ENCODE data around the gene VPS35L.
"Not testable (repeated sequence)": the region's sequence is repeated elsewhere in the genome, so short reads cannot be mapped to it uniquely, and the experiment has no call there.

The VPS35L gene

DNA sequence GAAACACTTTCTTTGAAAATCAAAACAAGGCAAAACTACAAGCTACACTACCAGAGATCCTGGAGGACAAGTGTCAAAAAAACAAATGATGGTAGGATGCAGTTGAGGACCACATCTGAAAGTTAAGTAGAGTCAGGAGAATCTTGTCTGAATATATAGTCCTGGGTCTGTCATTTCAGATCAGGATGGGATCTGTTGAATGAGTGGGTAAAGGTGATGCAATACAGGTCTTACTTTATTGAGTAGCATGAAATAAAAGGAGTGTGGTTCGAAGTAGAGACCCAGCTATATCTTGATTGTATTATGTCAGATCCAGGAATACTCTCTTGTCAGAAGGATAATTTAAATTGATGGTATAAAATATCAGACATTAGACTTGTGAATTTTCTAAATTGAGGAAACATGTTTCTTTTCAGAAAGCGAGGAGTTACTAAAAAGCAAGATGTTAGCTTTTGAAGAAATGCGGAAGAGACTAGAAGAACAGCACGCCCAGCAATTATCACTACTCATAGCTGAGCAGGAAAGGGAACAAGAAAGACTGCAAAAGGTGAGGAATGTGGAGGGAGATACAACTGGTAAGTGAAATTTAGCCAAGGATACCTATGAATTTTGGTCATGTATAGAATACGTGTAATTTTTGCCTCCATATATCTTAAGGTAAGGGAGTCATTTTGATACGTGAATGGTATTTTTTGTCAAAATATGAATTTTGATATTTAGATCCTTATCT, 15.1 kb upstream of the VPS35L start:
- no peak for DNase-seq (ENCODE audit: low read depth in 2 of 2)

DNA sequence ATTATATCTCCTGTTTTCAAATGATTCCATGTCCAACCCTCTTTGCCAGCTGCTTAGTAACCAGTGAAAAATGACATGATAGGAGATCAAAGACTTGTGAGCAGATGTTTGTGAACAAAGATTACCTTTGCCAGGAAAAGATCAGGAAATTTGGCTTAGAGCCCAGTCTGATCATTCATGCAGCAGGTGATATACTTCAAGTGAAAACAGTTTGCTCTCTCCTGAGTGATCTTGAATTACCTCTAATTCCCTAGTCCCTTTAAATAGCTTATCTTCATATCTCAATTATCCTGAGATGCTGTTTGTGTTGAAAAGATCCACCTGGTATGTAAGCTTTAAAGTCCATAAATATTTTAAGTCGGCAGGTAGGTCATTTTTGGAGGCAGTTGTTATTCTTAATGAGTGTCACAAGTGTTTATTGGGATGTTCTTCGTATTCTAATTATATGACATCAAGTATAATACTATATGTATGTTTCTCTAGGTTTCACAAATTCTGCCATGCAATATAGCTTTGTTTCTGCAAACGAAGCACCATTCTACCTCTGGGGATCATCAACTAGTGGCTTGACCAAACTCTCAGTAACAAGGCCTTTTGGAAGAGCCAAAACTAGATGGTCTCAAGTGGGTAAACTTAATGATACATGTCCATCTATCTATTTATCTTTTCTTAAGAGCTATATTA, 13.2 kb upstream of the VPS35L start:
- DNase-seq (ENCODE audit: low read depth in 2 of 2) = no peak

GRCh38 chr16:19543278-19543996, 12.1 kb upstream of the VPS35L start:
- DNase-seq (ENCODE audit: low read depth in 2 of 2) = not testable (repeated sequence)

GRCh38 chr16:19548144-19548543, 7.4 kb upstream of the VPS35L start:
- DNase-seq (ENCODE audit: low read depth in 2 of 2) = no peak

- no peak for DNase-seq (ENCODE audit: low read depth in 2 of 2)
These were observed 5.8 kb upstream of the VPS35L start for GRCh38 chr16:19549673-19550072.

- DNase-seq (ENCODE audit: low read depth in 2 of 2) = no peak
These were observed 652 bp downstream of the VPS35L start for GRCh38 chr16:19555938-19556771.

GRCh38 chr16:19559242-19559910, 3.9 kb downstream of the VPS35L start:
- DNase-seq (ENCODE audit: low read depth in 2 of 2) = no peak

DNA sequence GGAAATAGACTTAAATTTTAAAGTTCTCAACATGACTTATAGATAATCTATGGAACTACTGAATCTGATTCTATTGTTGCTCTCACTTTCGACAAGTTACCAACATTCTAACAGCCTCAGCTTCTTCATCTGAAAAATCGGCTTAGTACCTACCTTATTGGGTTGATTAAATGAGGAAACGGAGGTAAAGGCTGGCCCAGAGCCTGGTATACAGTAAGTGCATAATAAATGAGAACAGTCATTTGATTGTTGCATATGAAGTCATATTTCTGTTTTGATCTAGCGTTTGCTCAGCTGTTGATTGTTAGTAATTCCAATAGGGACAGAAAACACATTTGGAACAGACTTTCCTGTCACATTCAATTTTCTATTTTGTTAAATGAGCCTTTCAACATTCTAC, 4.6 kb downstream of the VPS35L start:
- DNase-seq (ENCODE audit: low read depth in 2 of 2) = no peak

- DNase-seq (ENCODE audit: low read depth in 2 of 2) = no peak
These were observed 7.9 kb downstream of the VPS35L start for GRCh38 chr16:19563377-19563776.

- DNase-seq (ENCODE audit: low read depth in 2 of 2) = no peak
These were observed 10.9 kb downstream of the VPS35L start for GRCh38 chr16:19566362-19566761.

GRCh38 chr16:19567560-19567959, 12.1 kb downstream of the VPS35L start:
- no peak for DNase-seq (ENCODE audit: low read depth in 2 of 2)

- DNase-seq (ENCODE audit: low read depth in 2 of 2) = no peak
These were observed 18.5 kb downstream of the VPS35L start for GRCh38 chr16:19573997-19574396.

DNA sequence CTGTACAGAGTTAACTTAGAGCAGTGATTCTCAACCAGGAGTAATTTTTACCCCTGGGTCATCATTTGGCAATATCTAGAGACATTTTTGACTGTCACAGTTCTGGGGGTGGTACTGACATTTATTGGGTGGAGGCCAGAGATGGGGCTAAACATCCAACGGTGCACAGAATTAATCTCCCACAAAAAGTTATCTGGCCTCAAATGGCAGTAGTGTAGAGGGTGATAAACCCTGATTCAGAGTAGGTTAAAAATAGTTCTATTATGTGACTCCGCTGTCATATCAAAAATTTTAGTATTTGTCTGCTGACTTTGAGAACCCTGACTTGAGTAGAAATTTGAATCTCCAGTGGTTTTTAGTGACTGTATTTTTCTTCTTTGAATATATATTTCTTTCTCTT, 19.1 kb downstream of the VPS35L start:
- no peak for DNase-seq (ENCODE audit: low read depth in 2 of 2)

GRCh38 chr16:19578378-19578971, 23.0 kb downstream of the VPS35L start:
- no peak for DNase-seq (ENCODE audit: low read depth in 2 of 2)

- DNase-seq (ENCODE audit: low read depth in 2 of 2) = no peak
These were observed 26.7 kb downstream of the VPS35L start for GRCh38 chr16:19582050-19582831.

GRCh38 chr16:19583665-19584300, 28.3 kb downstream of the VPS35L start:
- no peak for DNase-seq (ENCODE audit: low read depth in 2 of 2)

DNA sequence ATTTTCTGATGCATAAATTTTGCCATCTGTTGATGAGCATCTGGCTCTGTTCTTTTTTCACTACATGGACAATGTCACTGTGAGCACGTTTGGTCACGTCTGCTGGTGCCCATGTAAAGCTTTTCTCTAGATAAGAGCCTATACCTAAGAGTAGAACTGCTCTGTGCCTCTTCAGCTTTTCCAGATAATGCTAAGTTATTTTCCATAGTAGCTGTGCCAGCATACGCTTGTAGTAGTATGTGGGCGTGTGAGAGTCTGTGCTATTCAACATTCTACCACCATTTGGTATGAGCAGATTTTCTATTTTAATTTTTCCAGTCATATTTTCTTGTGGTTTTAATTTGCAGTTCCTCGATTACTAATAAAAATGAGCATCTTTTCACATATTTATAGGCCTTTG, 33.2 kb downstream of the VPS35L start:
- no peak for DNase-seq (ENCODE audit: low read depth in 2 of 2)

DNA sequence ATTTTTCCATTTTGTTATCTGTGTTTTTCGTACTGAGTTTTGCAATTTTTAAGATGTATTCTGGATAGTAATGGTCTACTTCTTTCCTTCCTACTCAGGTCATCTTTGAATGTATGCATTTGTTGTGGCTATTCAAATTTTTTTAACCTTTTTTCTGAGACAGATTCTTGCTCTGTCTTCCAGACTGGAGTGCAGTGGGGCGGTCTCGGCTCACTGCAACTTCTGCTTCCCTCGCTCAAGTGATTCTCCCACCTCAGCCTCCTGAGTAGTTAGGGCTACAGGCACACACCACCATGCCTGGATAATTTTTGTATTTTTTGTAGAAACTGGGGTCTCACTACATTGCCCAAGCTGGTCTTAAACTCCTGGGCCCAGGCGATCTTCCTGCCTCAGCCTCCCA, 33.6 kb downstream of the VPS35L start:
- DNase-seq (ENCODE audit: low read depth in 2 of 2) = no peak

GRCh38 chr16:19589771-19590302, 34.3 kb downstream of the VPS35L start:
- DNase-seq (ENCODE audit: low read depth in 2 of 2) = no peak
